AG09319 (cell line): ENCODE measurements around the gene AIFM2.
"Not testable (repeated sequence)": the region's sequence is repeated elsewhere in the genome, so short reads cannot be mapped to it uniquely, and the experiment has no call there.

Source experiments
- DNase-seq: peaks from one replicate; pipeline ENCODE4 v3.0.0-alpha.2; 2010; ENCODE audit warnings: low read depth; ENCODE audit errors: extremely low read depth
- TF ChIP-seq, protein P1 (sequence below): IDR thresholded peaks from 2 replicates; pipeline ENCODE4 v1.5.1; 2011; ENCODE audit warnings: low read depth, mild to moderate bottlenecking, inconsistent platforms, low read length, moderate library complexity

Gene AIFM2

GRCh38 chr10:70090951-70091350 lies 41.7 kb downstream of the AIFM2 start:
- no peak for DNase-seq
- TF ChIP-seq, protein P1, sequence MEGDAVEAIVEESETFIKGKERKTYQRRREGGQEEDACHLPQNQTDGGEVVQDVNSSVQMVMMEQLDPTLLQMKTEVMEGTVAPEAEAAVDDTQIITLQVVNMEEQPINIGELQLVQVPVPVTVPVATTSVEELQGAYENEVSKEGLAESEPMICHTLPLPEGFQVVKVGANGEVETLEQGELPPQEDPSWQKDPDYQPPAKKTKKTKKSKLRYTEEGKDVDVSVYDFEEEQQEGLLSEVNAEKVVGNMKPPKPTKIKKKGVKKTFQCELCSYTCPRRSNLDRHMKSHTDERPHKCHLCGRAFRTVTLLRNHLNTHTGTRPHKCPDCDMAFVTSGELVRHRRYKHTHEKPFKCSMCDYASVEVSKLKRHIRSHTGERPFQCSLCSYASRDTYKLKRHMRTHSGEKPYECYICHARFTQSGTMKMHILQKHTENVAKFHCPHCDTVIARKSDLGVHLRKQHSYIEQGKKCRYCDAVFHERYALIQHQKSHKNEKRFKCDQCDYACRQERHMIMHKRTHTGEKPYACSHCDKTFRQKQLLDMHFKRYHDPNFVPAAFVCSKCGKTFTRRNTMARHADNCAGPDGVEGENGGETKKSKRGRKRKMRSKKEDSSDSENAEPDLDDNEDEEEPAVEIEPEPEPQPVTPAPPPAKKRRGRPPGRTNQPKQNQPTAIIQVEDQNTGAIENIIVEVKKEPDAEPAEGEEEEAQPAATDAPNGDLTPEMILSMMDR, result no peak

DNA sequence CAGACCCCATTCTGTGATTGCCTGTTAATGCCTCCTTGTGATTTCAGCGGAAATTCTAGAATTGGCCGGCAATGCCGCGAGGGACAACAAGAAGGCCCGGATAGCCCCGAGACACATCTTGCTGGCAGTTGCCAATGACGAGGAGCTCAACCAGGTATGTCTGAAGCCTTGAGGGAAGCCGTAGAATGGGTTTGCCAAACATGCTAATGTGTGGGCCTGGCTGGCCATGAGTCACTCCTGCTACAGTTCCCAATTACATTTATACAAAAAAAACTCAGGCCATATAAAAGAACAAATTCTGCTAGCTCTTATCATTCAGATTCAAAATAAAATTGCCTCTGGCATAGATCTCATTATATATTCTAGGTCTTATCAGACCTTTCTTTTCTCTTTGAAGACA lies 42.6 kb downstream of the AIFM2 start:
- TF ChIP-seq, protein P1, result no peak
- DNase-seq, result no peak

GRCh38 chr10:70088308-70088698 lies 44.3 kb downstream of the AIFM2 start:
- no peak for DNase-seq
- TF ChIP-seq, protein P1, result no peak

DNA sequence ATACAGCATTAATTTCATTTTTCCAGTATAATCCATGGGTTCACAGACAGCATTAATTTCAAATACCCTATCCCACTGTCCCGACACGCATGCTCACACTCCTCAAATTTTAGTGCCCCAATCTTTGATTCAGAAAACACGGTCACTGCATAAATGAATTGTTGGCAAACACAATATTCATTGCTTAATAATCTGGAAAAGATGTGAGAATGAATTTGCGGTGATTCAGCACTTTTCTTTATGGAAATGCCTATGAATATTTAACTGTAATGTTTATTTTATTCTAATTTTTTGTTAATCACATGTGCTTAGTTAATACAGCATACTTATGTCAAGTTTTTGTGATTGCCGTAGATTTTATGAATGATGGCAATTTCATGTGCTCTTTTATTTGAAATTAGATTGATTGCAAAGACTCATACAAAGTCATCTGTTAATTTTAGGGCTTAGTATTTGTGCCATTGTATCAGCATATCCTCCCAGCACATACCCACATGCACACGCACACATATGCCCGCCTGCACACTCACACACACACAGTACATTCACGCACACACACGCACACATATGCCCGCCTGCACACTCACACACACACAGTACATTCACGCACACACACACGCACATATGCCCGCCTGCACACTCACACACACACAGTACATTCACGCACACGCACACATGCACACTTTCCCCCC lies 44.9 kb downstream of the AIFM2 start:
- TF ChIP-seq, protein P1, result no peak
- no peak for DNase-seq

DNA sequence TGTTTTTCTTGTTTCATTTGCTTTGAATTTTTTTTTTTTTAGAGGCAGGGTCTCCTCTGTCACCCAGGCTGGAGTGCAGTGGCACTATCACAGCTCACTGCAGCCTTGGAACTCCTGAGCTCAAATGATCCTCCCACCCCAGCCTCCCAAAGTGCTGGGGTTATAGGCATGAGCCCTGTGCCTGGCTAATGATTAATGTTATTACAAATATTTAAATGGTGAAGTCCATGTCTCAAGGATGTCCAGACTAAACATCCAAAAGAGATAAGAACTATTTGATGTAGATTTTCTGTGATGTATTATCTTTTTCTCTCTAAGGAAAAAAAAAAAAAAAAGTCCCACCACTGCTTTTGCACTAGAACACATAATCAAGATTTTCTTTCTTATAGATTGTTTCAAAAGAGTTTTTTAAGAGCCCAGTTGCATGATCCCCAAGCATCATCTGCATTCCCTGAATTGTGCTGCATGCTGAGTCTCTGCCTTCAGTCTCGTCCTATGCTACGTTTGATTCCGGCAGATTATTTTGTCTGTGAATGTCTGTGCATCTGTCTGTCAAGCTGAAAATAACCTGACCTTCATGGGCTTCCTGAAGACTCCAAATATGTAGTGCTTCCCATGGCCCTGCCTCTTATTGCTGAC lies 46.5 kb downstream of the AIFM2 start:
- TF ChIP-seq, protein P1, result no peak
- DNase-seq, result no peak

DNA sequence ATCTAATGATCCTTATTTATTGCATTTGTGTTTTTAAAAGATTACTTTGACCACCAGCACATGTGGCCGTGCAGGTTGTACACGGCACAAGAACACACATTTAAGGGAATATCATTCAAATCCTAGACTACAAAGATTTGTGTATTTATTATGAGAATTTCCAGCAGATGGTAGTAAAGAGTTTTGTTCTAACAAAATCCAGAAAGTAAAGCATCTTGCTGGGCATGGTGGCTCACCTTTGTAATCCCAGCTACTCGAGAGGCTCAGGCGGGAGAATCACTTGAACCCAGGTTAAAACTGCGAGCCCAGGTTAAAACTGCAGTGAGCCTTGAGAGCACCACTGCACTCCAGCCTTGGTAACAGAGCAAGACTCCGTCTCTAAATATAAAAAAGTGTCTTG lies 48.4 kb downstream of the AIFM2 start:
- TF ChIP-seq, protein P1, result no peak
- DNase-seq, result no peak

GRCh38 chr10:70080789-70081188 lies 51.8 kb downstream of the AIFM2 start:
- not testable (repeated sequence) for DNase-seq

DNA sequence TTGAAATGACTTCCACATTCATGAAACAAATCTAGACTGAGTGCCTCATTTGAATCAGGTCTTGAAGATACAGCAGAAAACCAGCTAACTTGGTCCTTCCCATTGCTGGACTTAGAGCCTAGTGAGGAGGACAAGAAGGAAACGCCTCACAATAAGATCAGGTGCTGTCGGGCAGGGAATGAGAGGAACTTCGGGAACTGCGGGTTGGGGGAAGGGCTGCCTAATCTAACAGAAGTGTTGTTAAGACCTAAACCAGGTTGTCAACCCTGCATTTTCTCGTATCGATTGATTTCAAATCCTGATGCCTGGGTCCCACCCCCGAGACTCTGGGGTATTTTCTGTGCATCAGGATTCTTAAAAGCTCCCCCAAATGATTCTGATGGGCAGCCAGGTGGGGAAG lies 53.7 kb downstream of the AIFM2 start:
- DNase-seq, result no peak
- TF ChIP-seq, protein P1, result no peak
